Spleen (tissue), 7 donors: Measurements from ENCODE around the gene GAL3ST2.

Experiments used
- POLR2A ChIP-seq, 3 donors: fragments of 450-650 bp; IDR thresholded peaks; one replicate each; pipeline ENCODE4 v1.5.1; 2017; ENCODE audit warnings: antibody characterized with exemption in 3 of 3, mild to moderate bottlenecking in 1 of 3
- POLR2AphosphoS5 ChIP-seq, 3 donors: sonication (generic); formaldehyde crosslinking; IDR thresholded peaks; one replicate each; pipeline ENCODE4 v1.5.1; 2017; ENCODE audit warnings: antibody characterized with exemption in 3 of 3
- TF ChIP-seq, protein P1 (sequence below), 11 experiments: fragments of 200-600 bp in 7 of 11; fragments of 450-650 bp in 4 of 11; sonication (generic) in 4 of 11; IDR thresholded peaks in 8 of 11; conservative IDR thresholded peaks in 3 of 11; 1 replicate in 7 of 11; 2 replicates in 4 of 11; pipeline versions ENCODE4 v1.4.0 to v1.8.0; 2016 to 2021; ENCODE audit warnings: antibody characterized with exemption in 11 of 11, inconsistent platforms in 4 of 11, mild to moderate bottlenecking in 1 of 11
- donor health status: DM: no; HTN: no; CAD: no; lungs with moderate emphysema.
- donor health status: DM: no; HTN: no; CAD: no.
- donor health status: DM: no; HTN: no; CAD: no.

- TF ChIP-seq, protein P1, sequence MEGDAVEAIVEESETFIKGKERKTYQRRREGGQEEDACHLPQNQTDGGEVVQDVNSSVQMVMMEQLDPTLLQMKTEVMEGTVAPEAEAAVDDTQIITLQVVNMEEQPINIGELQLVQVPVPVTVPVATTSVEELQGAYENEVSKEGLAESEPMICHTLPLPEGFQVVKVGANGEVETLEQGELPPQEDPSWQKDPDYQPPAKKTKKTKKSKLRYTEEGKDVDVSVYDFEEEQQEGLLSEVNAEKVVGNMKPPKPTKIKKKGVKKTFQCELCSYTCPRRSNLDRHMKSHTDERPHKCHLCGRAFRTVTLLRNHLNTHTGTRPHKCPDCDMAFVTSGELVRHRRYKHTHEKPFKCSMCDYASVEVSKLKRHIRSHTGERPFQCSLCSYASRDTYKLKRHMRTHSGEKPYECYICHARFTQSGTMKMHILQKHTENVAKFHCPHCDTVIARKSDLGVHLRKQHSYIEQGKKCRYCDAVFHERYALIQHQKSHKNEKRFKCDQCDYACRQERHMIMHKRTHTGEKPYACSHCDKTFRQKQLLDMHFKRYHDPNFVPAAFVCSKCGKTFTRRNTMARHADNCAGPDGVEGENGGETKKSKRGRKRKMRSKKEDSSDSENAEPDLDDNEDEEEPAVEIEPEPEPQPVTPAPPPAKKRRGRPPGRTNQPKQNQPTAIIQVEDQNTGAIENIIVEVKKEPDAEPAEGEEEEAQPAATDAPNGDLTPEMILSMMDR (IDR thresholded peaks at IDR 0.05 in 8 of 11, conservative IDR thresholded peaks at IDR 0.05 in 3 of 11), result no peak
- TF ChIP-seq POLR2AphosphoS5 (IDR thresholded peaks at IDR 0.05) (no peak), POLR2A (IDR thresholded peaks at IDR 0.05) (no peak)
Measured at GRCh38 chr2:241796209-241796608, 19.6 kb downstream of the GAL3ST2 start.
